H9 (cell line): ENCODE measurements around the gene SYNGR2. TPM values are rescaled to one million over a fixed set of nuclear protein-coding genes. Genes with fewer than 3 reads are reported as not detected.

Experiments used
- DNase-seq: peaks from one replicate; pipeline ENCODE4 v3.0.0-alpha.2; 2017
- H2AFZ ChIP-seq: one replicate; pipeline ENCODE4 v1.6.1; 2013; ENCODE audit warnings: mild to moderate bottlenecking, low read length, control low read depth, moderate library complexity
- H2AK5ac ChIP-seq: 2 replicates; pipeline ENCODE4 v1.6.1; 2013; ENCODE audit warnings: low read length, control low read depth, mixed read lengths; ENCODE audit not compliant: insufficient read length
- H2BK120ac ChIP-seq: one replicate; pipeline ENCODE4 v1.6.1; 2013; ENCODE audit warnings: low read depth, mild to moderate bottlenecking, low read length, control low read depth, inconsistent platforms; ENCODE audit not compliant: poor library complexity, severe bottlenecking
- H2BK12ac ChIP-seq: 2 replicates; pipeline ENCODE4 v1.6.1; 2013; ENCODE audit warnings: low read length, control low read depth, mixed read lengths, low read depth; ENCODE audit not compliant: insufficient read length
- H2BK15ac ChIP-seq: 2 replicates; pipeline ENCODE4 v1.6.1; 2013; ENCODE audit warnings: low read depth, low read length, control low read depth
- H2BK20ac ChIP-seq: one replicate; pipeline ENCODE4 v1.6.1; 2013; ENCODE audit warnings: low read depth, mild to moderate bottlenecking, low read length, control low read depth, inconsistent platforms; ENCODE audit not compliant: poor library complexity, severe bottlenecking
- H2BK5ac ChIP-seq: 2 replicates; pipeline ENCODE4 v1.6.1; 2013; ENCODE audit warnings: low read length, control low read depth, mixed read lengths; ENCODE audit not compliant: insufficient read length
- H3K14ac ChIP-seq: 2 replicates; pipeline ENCODE4 v1.6.1; 2013; ENCODE audit warnings: low read length, control low read depth; ENCODE audit not compliant: insufficient read depth
- H3K18ac ChIP-seq: 2 replicates; pipeline ENCODE4 v1.6.1; 2013; ENCODE audit warnings: low read depth, mild to moderate bottlenecking, mixed read lengths, low read length, control low read depth; ENCODE audit not compliant: insufficient read length
- H3K23ac ChIP-seq: 2 replicates; pipeline ENCODE4 v1.6.1; 2013; ENCODE audit warnings: low read length, control low read depth, mixed read lengths, low read depth; ENCODE audit not compliant: insufficient read length
- H3K23me2 ChIP-seq: 2 replicates; pipeline ENCODE4 v1.6.1; 2013; ENCODE audit warnings: low read depth, mild to moderate bottlenecking, mixed read lengths, low read length, control low read depth; ENCODE audit not compliant: insufficient read length, poor library complexity, severe bottlenecking
- H3K27ac ChIP-seq: 2 replicates; pipeline ENCODE4 v1.5.1; 2013; ENCODE audit warnings: low read length, control low read depth, mixed read lengths, low read depth; ENCODE audit not compliant: insufficient read length
- H3K27me3 ChIP-seq: 2 replicates; pipeline ENCODE4 v1.6.1; 2013; ENCODE audit warnings: low read length, control low read depth, inconsistent platforms; ENCODE audit not compliant: insufficient read depth
- H3K4ac ChIP-seq: 2 replicates; pipeline ENCODE4 v1.6.1; 2013; ENCODE audit warnings: low read depth, mild to moderate bottlenecking, control low read depth, inconsistent platforms, low read length, moderate library complexity
- H3K4me1 ChIP-seq: 2 replicates; pipeline ENCODE4 v1.6.1; 2013; ENCODE audit warnings: low read length, control low read depth, inconsistent platforms; ENCODE audit not compliant: insufficient read depth
- H3K4me2 ChIP-seq: 2 replicates; pipeline ENCODE4 v1.6.1; 2013; ENCODE audit warnings: low read length, control low read depth, mixed read lengths; ENCODE audit not compliant: insufficient read length, insufficient read depth
- H3K56ac ChIP-seq: 2 replicates; pipeline ENCODE4 v1.6.1; 2013; ENCODE audit warnings: low read depth, mild to moderate bottlenecking, mixed read lengths, low read length, control low read depth; ENCODE audit not compliant: insufficient read length
- H3K79me1 ChIP-seq: 2 replicates; pipeline ENCODE4 v1.6.1; 2013; ENCODE audit warnings: low read depth, mild to moderate bottlenecking, moderate library complexity, low read length, control low read depth, inconsistent platforms; ENCODE audit not compliant: insufficient read depth, poor library complexity, severe bottlenecking
- H3K79me2 ChIP-seq: 2 replicates; pipeline ENCODE4 v1.6.1; 2013; ENCODE audit warnings: low read length, control low read depth, inconsistent platforms; ENCODE audit not compliant: insufficient read depth
- H3K9ac ChIP-seq: 2 replicates; pipeline ENCODE4 v1.6.1; 2013; ENCODE audit warnings: low read length, control low read depth, mixed read lengths; ENCODE audit not compliant: insufficient read length; ENCODE audit errors: extremely low read depth
- H3K9me3 ChIP-seq: one replicate; pipeline ENCODE4 v1.6.1; 2013; ENCODE audit warnings: low read depth, low read length, inconsistent platforms; ENCODE audit not compliant: control insufficient read depth
- H3T11ph ChIP-seq: one replicate; pipeline ENCODE4 v1.6.1; 2013; ENCODE audit warnings: mild to moderate bottlenecking, low read length, control low read depth, inconsistent platforms
- H4K20me1 ChIP-seq: one replicate; pipeline ENCODE4 v1.6.1; 2013; ENCODE audit not compliant: control insufficient read depth, insufficient read length, insufficient read depth
- H4K5ac ChIP-seq: 2 replicates; pipeline ENCODE4 v1.6.1; 2013; ENCODE audit warnings: low read depth, mild to moderate bottlenecking, mixed read lengths, low read length, control low read depth; ENCODE audit not compliant: insufficient read length
- H4K8ac ChIP-seq: replicated peaks from 2 replicates; pipeline ENCODE4 v1.6.1; 2013; ENCODE audit warnings: low read length, control low read depth, mixed read lengths, low read depth; ENCODE audit not compliant: insufficient read length
- H4K91ac ChIP-seq: 2 replicates; pipeline ENCODE4 v1.6.1; 2013; ENCODE audit warnings: low read depth, mild to moderate bottlenecking, moderate library complexity, mixed read lengths, low read length, control low read depth; ENCODE audit not compliant: insufficient read length
- H3K27ac Mint-ChIP-seq, 3 experiments: 2 replicates in 2 of 3; 3 replicates in 1 of 3; pipeline ENCODE4 v1.8.0; 2020 to 2021; ENCODE audit warnings: mixed read lengths in 3 of 3, mild to moderate bottlenecking in 1 of 3, moderate library complexity in 1 of 3
- H3K27me3 Mint-ChIP-seq: 2 replicates; pipeline ENCODE4 v1.8.0; 2021; ENCODE audit warnings: low read depth, mild to moderate bottlenecking, moderate library complexity, mixed read lengths
- H3K36me3 Mint-ChIP-seq, 3 experiments: 2 replicates in 2 of 3; 3 replicates in 1 of 3; pipeline ENCODE4 v1.8.0; 2020 to 2021; ENCODE audit warnings: low read depth in 3 of 3, mixed read lengths in 3 of 3; ENCODE audit not compliant: insufficient read depth in 1 of 3
- H3K4me1 Mint-ChIP-seq, 2 experiments: 2 replicates each; pipeline ENCODE4 v1.8.0; 2020; ENCODE audit warnings: mixed read lengths in 2 of 2
- H3K4me3 Mint-ChIP-seq, 2 experiments: 2 replicates in 1 of 2; 3 replicates in 1 of 2; pipeline ENCODE4 v1.8.0; 2020 to 2021; ENCODE audit warnings: mild to moderate bottlenecking in 2 of 2, mixed read lengths in 2 of 2, moderate library complexity in 1 of 2
- H3K9me3 Mint-ChIP-seq, 2 experiments: 2 replicates in 1 of 2; 3 replicates in 1 of 2; pipeline ENCODE4 v1.8.0; 2020; ENCODE audit warnings: mild to moderate bottlenecking in 2 of 2, mixed read lengths in 2 of 2, moderate library complexity in 1 of 2
- CTCF ChIP-seq: fragments of 200-600 bp; sonication (generic); conservative IDR thresholded peaks from 3 replicates; pipeline ENCODE4 v1.8.0; 2021; ENCODE audit warnings: antibody characterized with exemption, mild to moderate bottlenecking
- WGBS: extraction: QIAGEN DNeasy Blood & Tissue Kit; methylation state at CpG from one replicate; pipeline ENCODE4 v1.1.7; 2013; ENCODE audit warnings: missing lambda C conversion rate, low lambda C conversion rate, mixed read lengths; ENCODE audit not compliant: insufficient read length; ENCODE audit errors: extremely low coverage; 5-methylcytosine and 5-hydroxymethylcytosine counted together
- total RNA-seq: library from RNA; stranded (reverse); gene quantifications from 2 replicates; pipeline ENCODE4 v1.2.1, GENCODE V29; 2021

SYNGR2 gene
- total RNA-seq, 1 experiment from 2014 or later, result 41.0 TPM

GRCh38 chr17:78210111-78210510 is 41.7 kb downstream of the SYNGR2 start:
- H3K23ac ChIP-seq, result no peak overlapping the region
- H3K27me3 ChIP-seq, result no peaks in the 10 kb centered on the region
- no peak overlapping the region for H2AFZ ChIP-seq
- H3T11ph ChIP-seq, result no peak overlapping the region
- WGBS, result no CpG with 5 or more reads among the region's 10 CpGs
- H2BK12ac ChIP-seq, result no peak overlapping the region
- H3K36me3 Mint-ChIP-seq, result peaks cover 3 to 17% (median 5%) of the 10 kb centered on the region in 3 experiments; a peak in 5 of 7 replicates
- H3K79me2 ChIP-seq, result peaks cover 7% of the 10 kb centered on the region; the same call in 1 of the 2 replicates
- no peak overlapping the region for H3K56ac ChIP-seq
- H3K79me1 ChIP-seq, result no peaks in the 10 kb centered on the region
- H3K9ac ChIP-seq, result no peak overlapping the region
- H3K27ac Mint-ChIP-seq, result peak overlapping the region in 2 of 3 experiments; percentile 63 to 78; a peak in 2 of 7 replicates
- no peak for DNase-seq
- H2BK5ac ChIP-seq, result no peak overlapping the region
- no peak for TF ChIP-seq CTCF
- no peak overlapping the region for H2AK5ac ChIP-seq
- H2BK120ac ChIP-seq, result no peak overlapping the region
- no peak overlapping the region for H2BK15ac ChIP-seq
- no peaks in the 10 kb centered on the region for H3K4me1 ChIP-seq
- H4K20me1 ChIP-seq, result no peaks in the 10 kb centered on the region
- no peaks in the 10 kb centered on the region; a peak in 1 of 4 replicates for H3K4me1 Mint-ChIP-seq
- peaks cover 13% of the 10 kb centered on the region for H3K27me3 Mint-ChIP-seq
- peaks cover 8% of the 10 kb centered on the region for H3K23me2 ChIP-seq
- no peak overlapping the region for H4K5ac ChIP-seq
- no peak overlapping the region for H3K4ac ChIP-seq
- H3K14ac ChIP-seq, result no peak overlapping the region
- no peak overlapping the region for H3K4me3 Mint-ChIP-seq
- peaks cover 0 to 2% of the 10 kb centered on the region in 2 experiments; a peak in 1 of 5 replicates for H3K9me3 Mint-ChIP-seq
- H3K4me2 ChIP-seq, result no peak overlapping the region
- H4K8ac ChIP-seq, result no peak overlapping the region
- no peaks in the 10 kb centered on the region for H3K9me3 ChIP-seq
- H3K18ac ChIP-seq, result no peak overlapping the region
- H2BK20ac ChIP-seq, result no peak overlapping the region
- H4K91ac ChIP-seq, result no peak overlapping the region
- no peak overlapping the region for H3K27ac ChIP-seq
